Ishikawa (cell line): ENCODE data around the gene UGT2B15.

ENCODE experiments used
- CEBPB ChIP-seq: IDR thresholded peaks from 2 replicates; pipeline ENCODE4 v1.6.1; 2012
- CREB1 ChIP-seq: IDR thresholded peaks from 2 replicates; pipeline ENCODE4 v1.6.1; 2012; ENCODE audit warnings: low read depth
- EGR1 ChIP-seq: IDR thresholded peaks from 2 replicates; pipeline ENCODE4 v1.6.1; 2012
- EP300 ChIP-seq: IDR thresholded peaks from 2 replicates; pipeline ENCODE4 v1.6.1; 2012; ENCODE audit warnings: borderline replicate concordance
- FOXM1 ChIP-seq: IDR thresholded peaks from 2 replicates; pipeline ENCODE4 v1.6.1; 2012; ENCODE audit warnings: low read depth, borderline replicate concordance
- MAX ChIP-seq: IDR thresholded peaks from 2 replicates; pipeline ENCODE4 v1.6.1; 2012
- RAD21 ChIP-seq: IDR thresholded peaks from 2 replicates; pipeline ENCODE4 v1.6.1; 2012; ENCODE audit warnings: low read depth
- TEAD4 ChIP-seq: IDR thresholded peaks from 2 replicates; pipeline ENCODE4 v1.6.1; 2012
- TF ChIP-seq, protein P1 (sequence below): IDR thresholded peaks from 2 replicates; pipeline ENCODE4 v1.6.1; 2012; ENCODE audit warnings: low read depth, mild to moderate bottlenecking

DNA sequence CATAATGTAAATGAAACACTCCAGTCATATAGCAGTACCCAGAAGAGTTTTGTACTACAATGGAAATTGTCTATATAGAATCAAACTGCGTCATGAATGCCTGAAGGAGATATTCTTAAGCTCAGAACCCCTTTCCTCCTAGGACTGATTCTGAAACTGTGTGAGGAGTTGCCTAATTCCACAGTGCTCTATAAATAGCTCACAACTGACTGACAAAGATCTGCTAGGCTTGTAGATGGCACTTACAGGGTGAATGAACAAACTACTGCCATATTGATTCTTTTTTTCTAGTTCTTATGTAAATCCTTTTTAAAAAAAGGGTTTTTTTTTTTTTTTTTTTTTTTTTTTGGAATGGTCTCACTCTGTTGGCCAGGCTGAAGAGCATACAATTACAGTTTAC, 64.2 kb downstream of the UGT2B15 start:
- TF ChIP-seq EP300 (no peak), CEBPB (no peak), FOXM1 (no peak), TEAD4 (no peak), RAD21 (no peak), CREB1 (no peak), MAX (no peak), EGR1 (no peak)
- TF ChIP-seq, protein P1, sequence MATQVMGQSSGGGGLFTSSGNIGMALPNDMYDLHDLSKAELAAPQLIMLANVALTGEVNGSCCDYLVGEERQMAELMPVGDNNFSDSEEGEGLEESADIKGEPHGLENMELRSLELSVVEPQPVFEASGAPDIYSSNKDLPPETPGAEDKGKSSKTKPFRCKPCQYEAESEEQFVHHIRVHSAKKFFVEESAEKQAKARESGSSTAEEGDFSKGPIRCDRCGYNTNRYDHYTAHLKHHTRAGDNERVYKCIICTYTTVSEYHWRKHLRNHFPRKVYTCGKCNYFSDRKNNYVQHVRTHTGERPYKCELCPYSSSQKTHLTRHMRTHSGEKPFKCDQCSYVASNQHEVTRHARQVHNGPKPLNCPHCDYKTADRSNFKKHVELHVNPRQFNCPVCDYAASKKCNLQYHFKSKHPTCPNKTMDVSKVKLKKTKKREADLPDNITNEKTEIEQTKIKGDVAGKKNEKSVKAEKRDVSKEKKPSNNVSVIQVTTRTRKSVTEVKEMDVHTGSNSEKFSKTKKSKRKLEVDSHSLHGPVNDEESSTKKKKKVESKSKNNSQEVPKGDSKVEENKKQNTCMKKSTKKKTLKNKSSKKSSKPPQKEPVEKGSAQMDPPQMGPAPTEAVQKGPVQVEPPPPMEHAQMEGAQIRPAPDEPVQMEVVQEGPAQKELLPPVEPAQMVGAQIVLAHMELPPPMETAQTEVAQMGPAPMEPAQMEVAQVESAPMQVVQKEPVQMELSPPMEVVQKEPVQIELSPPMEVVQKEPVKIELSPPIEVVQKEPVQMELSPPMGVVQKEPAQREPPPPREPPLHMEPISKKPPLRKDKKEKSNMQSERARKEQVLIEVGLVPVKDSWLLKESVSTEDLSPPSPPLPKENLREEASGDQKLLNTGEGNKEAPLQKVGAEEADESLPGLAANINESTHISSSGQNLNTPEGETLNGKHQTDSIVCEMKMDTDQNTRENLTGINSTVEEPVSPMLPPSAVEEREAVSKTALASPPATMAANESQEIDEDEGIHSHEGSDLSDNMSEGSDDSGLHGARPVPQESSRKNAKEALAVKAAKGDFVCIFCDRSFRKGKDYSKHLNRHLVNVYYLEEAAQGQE, result no peak
